ENCODE measurements around the gene ZNF775.

- TF ChIP-seq CTCF (IDR thresholded peaks at IDR 0.05) (no peak), POLR2A (IDR thresholded peaks at IDR 0.05) (no peak)
These were observed 580 bp downstream of the ZNF775 start for GRCh38 chr7:150379441-150380379.

Measured in esophagus squamous epithelium (tissue), 4 donors.